HepG2 (cell line): ENCODE data around the gene BCL6B. TPM values are rescaled to one million over a fixed set of nuclear protein-coding genes. Genes with fewer than 3 reads are reported as not detected.
A peak's percentile ranks its signal among the peaks of the same experiment; 100 is the strongest.

Experiments
- ATAC-seq: fragments of 200-7000 bp; cut with Tn5 transposase; 3 replicates; pipeline ENCODE4 v1.9.1; 2020; ENCODE audit warnings: mild to moderate bottlenecking, moderate library complexity
- Bru-seq: library from RNA; stranded (reverse); fragments of 400-500 nt; gene quantifications from one replicate; lab custom pipeline; 2021; lab: Mats Ljungman, UMichigan
- BruChase-seq, 2 experiments: library from RNA; stranded (reverse); fragments of 400-500 nt; gene quantifications; one replicate each; lab custom pipeline; 2021; lab: Mats Ljungman, UMichigan
- BruUV-seq: library from RNA; stranded (reverse); fragments of 400-500 nt; replicated peaks from 2 replicates; lab custom pipeline; 2021; lab: Mats Ljungman, UMichigan
- CTCF ChIA-PET: fragments of 300-600 bp; formaldehyde crosslinking; extraction: SDS; loops from one replicate; lab custom pipeline; 2021; ENCODE audit warnings: low total read pairs, inconsistent platforms, low intra/inter-chr PET ratio; lab: Yijun Ruan, JAX
- POLR2A ChIA-PET: fragments of 350-600 bp; sonication (Branson Sonifier 250); formaldehyde crosslinking; loops from one replicate; lab custom pipeline; 2020; ENCODE audit warnings: antibody characterized with exemption, inconsistent platforms; lab: Yijun Ruan, JAX
- DNase-seq: peaks from one replicate; pipeline ENCODE4 v3.0.0-alpha.2; 2015; ENCODE audit warnings: low spot score
- FAIRE-seq: peaks from 3 replicates; lab custom pipeline; 2011; peaks lifted over from hg19 to GRCh38; lab: Jason Lieb, UNC
- H2AFZ ChIP-seq: one replicate; pipeline ENCODE4 v1.6.1; 2011; ENCODE audit warnings: low read length, inconsistent platforms
- H3K27ac ChIP-seq: fragments of 300-600 bp; 3 replicates; pipeline ENCODE4 v1.8.0; 2011; ENCODE audit warnings: mixed run types, mild to moderate bottlenecking, mixed read lengths, low read length, inconsistent platforms; ENCODE audit not compliant: insufficient read depth; ENCODE audit errors: extremely low read length
- H3K27me3 ChIP-seq, 2 experiments: fragments of 200-600 bp in 1 of 2; 2 replicates in 1 of 2; 3 replicates in 1 of 2; pipeline versions ENCODE4 v1.6.0 to v1.8.0; 2011; ENCODE audit warnings: low read length in 2 of 2, mild to moderate bottlenecking in 2 of 2, moderate library complexity in 2 of 2, inconsistent platforms in 1 of 2; ENCODE audit not compliant: insufficient read depth in 2 of 2, control insufficient read depth in 1 of 2
- H3K36me3 ChIP-seq, 2 experiments: fragments of 200-600 bp in 1 of 2; replicated peaks in 1 of 2; 2 replicates in 1 of 2; 3 replicates in 1 of 2; pipeline versions ENCODE4 v1.5.1 to v1.8.0; 2011; ENCODE audit warnings: low read length in 2 of 2, inconsistent platforms in 1 of 2; ENCODE audit not compliant: insufficient read depth in 2 of 2, control insufficient read depth in 1 of 2
- H3K4me1 ChIP-seq: 2 replicates; pipeline ENCODE4 v1.5.1; 2012; ENCODE audit warnings: low read length, inconsistent platforms; ENCODE audit not compliant: insufficient read depth
- H3K4me2 ChIP-seq: 2 replicates; pipeline ENCODE4 v1.6.0; 2011; ENCODE audit warnings: low read depth, low read length, inconsistent platforms
- H3K4me3 ChIP-seq, 3 experiments: fragments of 200-600 bp in 1 of 3; sonication (generic), shearing (Covaris generic) in 1 of 3; replicated peaks in 1 of 3; 2 replicates each; pipeline ENCODE4 v1.5.1; 2011 to 2016; ENCODE audit warnings: low read length in 3 of 3, inconsistent platforms in 2 of 3, low read depth in 2 of 3, mild to moderate bottlenecking in 2 of 3, control low read depth in 1 of 3, mixed read lengths in 1 of 3; ENCODE audit not compliant: insufficient read depth in 1 of 3
- H3K79me2 ChIP-seq: one replicate; pipeline ENCODE4 v1.6.1; 2011; ENCODE audit warnings: low read length, inconsistent platforms; ENCODE audit not compliant: insufficient read depth
- H3K9ac ChIP-seq: 2 replicates; pipeline ENCODE4 v1.6.0; 2011; ENCODE audit warnings: mild to moderate bottlenecking, low read depth, low read length, inconsistent platforms; ENCODE audit not compliant: insufficient read depth
- H3K9me3 ChIP-seq: 2 replicates; pipeline ENCODE4 v1.5.1; 2012; ENCODE audit warnings: mild to moderate bottlenecking, low read length
- H4K20me1 ChIP-seq: 2 replicates; pipeline ENCODE4 v1.6.0; 2011; ENCODE audit warnings: inconsistent platforms, mild to moderate bottlenecking, low read length, moderate library complexity; ENCODE audit not compliant: insufficient read depth
- DRAP1 ChIP-seq: IDR thresholded peaks from 2 replicates; pipeline ENCODE4 v1.6.1; 2016; ENCODE audit warnings: missing genetic modification reagents, missing compliant biosample characterization
- HOXA3 ChIP-seq: sonication (generic); formaldehyde crosslinking; IDR thresholded peaks from 2 replicates; pipeline ENCODE4 v1.5.0; 2020; ENCODE audit warnings: missing genetic modification reagents
- IKZF5 ChIP-seq: IDR thresholded peaks from 2 replicates; pipeline ENCODE4 v1.6.1; 2018; ENCODE audit warnings: missing genetic modification reagents, mild to moderate bottlenecking, missing compliant biosample characterization
- MLLT10 ChIP-seq: sonication (generic); formaldehyde crosslinking; IDR thresholded peaks from 2 replicates; pipeline ENCODE4 v1.4.0; 2020; ENCODE audit warnings: missing genetic modification reagents
- NFIC ChIP-seq: IDR thresholded peaks from 2 replicates; pipeline ENCODE4 v1.6.1; 2012; ENCODE audit warnings: mild to moderate bottlenecking, low read length, inconsistent platforms
- SALL2 ChIP-seq: sonication (generic); formaldehyde crosslinking; IDR thresholded peaks from 2 replicates; pipeline ENCODE4 v1.8.1; 2023; ENCODE audit warnings: mild to moderate bottlenecking, missing genetic modification reagents, inconsistent platforms
- TEAD3 ChIP-seq: optimal IDR thresholded peaks from 2 replicates; pipeline ENCODE3; 2016; ENCODE audit warnings: borderline replicate concordance
- YEATS4 ChIP-seq: sonication (generic); formaldehyde crosslinking; IDR thresholded peaks from 2 replicates; pipeline ENCODE4 v1.4.0; 2020; ENCODE audit warnings: missing genetic modification reagents, borderline replicate concordance
- ZFP36 ChIP-seq: fragments of 150-350 bp; IDR thresholded peaks from 2 replicates; pipeline ENCODE4 v1.6.1; 2018; ENCODE audit warnings: borderline replicate concordance, low read length, low read depth; ENCODE audit not compliant: partially characterized antibody
- ZNF598 ChIP-seq: sonication (generic); formaldehyde crosslinking; IDR thresholded peaks from 2 replicates; pipeline ENCODE4 v1.5.1; 2020; ENCODE audit warnings: mild to moderate bottlenecking, missing genetic modification reagents, borderline replicate concordance
- ZNF678 ChIP-seq: sonication (generic); formaldehyde crosslinking; IDR thresholded peaks from 2 replicates; pipeline ENCODE4 v1.4.0; 2020; ENCODE audit warnings: mild to moderate bottlenecking, missing genetic modification reagents
- ZNF737 ChIP-seq: sonication (generic); formaldehyde crosslinking; IDR thresholded peaks from 2 replicates; pipeline ENCODE4 v1.5.0; 2020; ENCODE audit warnings: missing genetic modification reagents, mild to moderate bottlenecking, borderline replicate concordance
- WGBS: methylation state at CpG from one replicate; pipeline ENCODE4 v1.1.6; 2017; ENCODE audit warnings: low lambda C conversion rate; 5-methylcytosine and 5-hydroxymethylcytosine counted together
- in situ Hi-C: cut with HindIII; loops from 2 replicates; pipeline ENCODE4 v1.10.0; 2017; ENCODE audit warnings: low pct_unique_long_range_greater_than_20kb; ENCODE audit not compliant: extremely low pct_ligation_motif_present
- intact Hi-C: fragments of 100-400 bp; cut with micrococcal nuclease; formaldehyde crosslinking; loops from one replicate; pipeline ENCODE4 v1.10.0; 2022; ENCODE audit not compliant: unreplicated experiment
- long read RNA-seq, 2 experiments: library from RNA in 1 of 2; library from polyadenylated mRNA in 1 of 2; stranded (forward) in 1 of 2; unstranded in 1 of 2; transcript quantifications; one replicate each; pipeline ENCODE4 v2.0.0, GENCODE V29; 2019 to 2022
- polyA minus RNA-seq, 3 experiments: library from RNA; depleted of rRNA, polyadenylated mRNA; stranded (reverse); fragments of >200 nt; gene quantifications; 2 replicates each; pipeline ENCODE4 v1.2.3, GENCODE V29; 2011; ENCODE audit warnings: low replicate concordance in 1 of 3
- polyA plus RNA-seq, 8 experiments: library from polyadenylated mRNA; depleted of rRNA in 3 of 8; stranded (reverse) in 7 of 8; unstranded in 1 of 8; fragments of >200 nt; fragmentation: Illumina TruSeq in 4 of 8; extraction: Trizol in 4 of 8; gene quantifications; 2 replicates each; pipeline versions ENCODE4 v1.2.1 to v1.2.3, GENCODE V29; 2011 to 2016; ENCODE audit warnings: low read depth in 4 of 8, missing spikeins in 1 of 8, mixed read lengths in 1 of 8; ENCODE audit not compliant: insufficient read depth in 1 of 8
- total RNA-seq, 5 experiments: library from RNA; depleted of rRNA; stranded (reverse); fragments of >200 nt; fragmentation: Illumina TruSeq; extraction: Trizol; gene quantifications; 2 replicates each; pipeline ENCODE4 v1.2.3, GENCODE V29; 2016; ENCODE audit warnings: low read depth in 1 of 5

Gene BCL6B
- not detected in 2 replicates for total RNA-seq (2016; rRNA removed; fragmentation: Illumina TruSeq; extraction: Trizol)
- total RNA-seq (2016; cell fraction: cytosol; rRNA removed; fragmentation: Illumina TruSeq; extraction: Trizol; ENCODE audit: low read depth): not detected in 2 replicates
- not detected in 2 replicates for total RNA-seq (2016; cell fraction: insoluble cytoplasmic fraction; rRNA removed; fragmentation: Illumina TruSeq; extraction: Trizol)
- total RNA-seq (2016; cell fraction: membrane; rRNA removed; fragmentation: Illumina TruSeq; extraction: Trizol): not detected in 2 replicates
- not detected in 2 replicates for total RNA-seq (2016; cell fraction: nucleus; rRNA removed; fragmentation: Illumina TruSeq; extraction: Trizol)
- polyA plus RNA-seq (2011; rRNA removed): not detected in 2 replicates
- not detected in 2 replicates for polyA plus RNA-seq (2011; cell fraction: cytosol; rRNA removed)
- polyA plus RNA-seq (2011; cell fraction: nucleus; rRNA removed): not detected in 2 replicates
- not detected in 2 replicates for polyA plus RNA-seq (2012)
- not detected in 2 replicates for polyA plus RNA-seq (2016; cell fraction: cytosol; fragmentation: Illumina TruSeq; extraction: Trizol; ENCODE audit: low read depth)
- polyA plus RNA-seq (2016; cell fraction: insoluble cytoplasmic fraction; fragmentation: Illumina TruSeq; extraction: Trizol; ENCODE audit: low read depth): not detected in 2 replicates
- polyA plus RNA-seq (2016; cell fraction: membrane; fragmentation: Illumina TruSeq; extraction: Trizol; ENCODE audit: low read depth): not detected in 2 replicates
- not detected in 2 replicates for polyA plus RNA-seq (2016; cell fraction: nucleus; fragmentation: Illumina TruSeq; extraction: Trizol; ENCODE audit: insufficient read depth, low read depth)
- not detected in 2 replicates for polyA minus RNA-seq (2011; rRNA and poly(A)+ RNA removed; ENCODE audit: low replicate concordance)
- polyA minus RNA-seq (2011; cell fraction: cytosol; rRNA and poly(A)+ RNA removed): not detected in 2 replicates
- polyA minus RNA-seq (2011; cell fraction: nucleus; rRNA and poly(A)+ RNA removed): not detected in 2 replicates
- not detected for Bru-seq, nascent RNA
- percentile 8 among the genes with signal in this experiment for BruChase-seq, experiment 1, labeled RNA remaining after a 6-hour chase
- BruChase-seq, experiment 2, labeled RNA remaining after a 2-hour chase: not detected
- long read RNA-seq, experiment 1: 0 reads
- long read RNA-seq, experiment 2: 0 reads

- intact Hi-C loops: loop anchor here (1.0 to 10.0 kb wide), 3 partner anchors 19 to 178 kb away; no protein-coding TSS in a partner anchor
- CTCF ChIA-PET: interaction anchor here (2.2 to 2.8 kb wide), 2 partner anchors 19 to 110 kb away, joined by 6 to 23 read pairs; no protein-coding TSS in a partner anchor
- TF ChIP-seq MLLT10 (CRISPR knock-in tag) (no peak), SALL2 (CRISPR knock-in tag) (no peak), IKZF5 (no peak), ZNF678 (no peak), TEAD3 (no peak), DRAP1 (CRISPR knock-in tag) (no peak), HOXA3 (no peak), ZFP36 (no peak), ZNF737 (CRISPR knock-in tag) (no peak), ZNF598 (CRISPR knock-in tag) (no peak), NFIC (no peak), YEATS4 (CRISPR knock-in tag) (no peak)
These were observed at the start of gene BCL6B for GRCh38 chr17:7022781-7023571. BCL6B (plus strand) TSS chr17:7023050; CDS start chr17:7023672, 622 bp downstream.

More at GRCh38 chr17:7022781-7023571, at the start of gene BCL6B:
- no peak for DNase-seq
- Histone ChIP-seq H3K9ac (peak within 1 kb of the TSS; percentile 48), H3K4me2 (peak within 1 kb of the TSS; percentile 100), H3K4me3 (peak within 1 kb of the TSS; percentile 58 to 73 (median 71)), H3K27ac (no peak within 1 kb of the TSS), H3K9me3 (no peaks in the 10 kb centered on the region), H2AFZ (peak within 1 kb of the TSS; percentile 79), H4K20me1 (no peaks in the 10 kb centered on the region), H3K4me1 (peaks cover 62% of the 10 kb centered on the region), H3K36me3 (no peaks in the 10 kb centered on the region), H3K79me2 (no peaks in the 10 kb centered on the region), H3K27me3 (peaks cover 0 to 15% of the 10 kb centered on the region in 2 experiments; a peak in 4 of 5 replicates)
- WGBS: 77% methylated on average over 47 of the region's 47 CpGs
- no peak for FAIRE-seq
- in situ Hi-C loops: no loop called here
- no TSS peak for BruUV-seq
- no peak for ATAC-seq
- POLR2A ChIA-PET: interaction anchor here (0.7 kb wide), 1 partner anchor 13 kb away, joined by 3 read pairs; the partner anchor contains the start of gene SLC16A13
